ENCODE measurements around the gene RPP25.
"Not testable (repeated sequence)": the region's sequence is repeated elsewhere in the genome, so short reads cannot be mapped to it uniquely, and the experiment has no call there.

Gene RPP25

GRCh38 chr15:74924525-74924924, 32.0 kb downstream of the RPP25 start:
- Histone ChIP-seq H3K4me2 (no peak overlapping the region), H3K9me3 (replicated peaks in 1 of 11) (no peaks in the 10 kb centered on the region), H3K9ac (no peak overlapping the region), H3K36me3 (peaks cover 96 to 100% (median 99%) of the 10 kb centered on the region in 11 experiments), H3K27me3 (no peaks in the 10 kb centered on the region), H3K27ac (no peak overlapping the region), H4K20me1 (peaks cover 36 to 98% (median 84%) of the 10 kb centered on the region in 11 experiments; a peak in 21 of 22 replicates), H3K4me1 (peaks cover 0 to 7% (median 0%) of the 10 kb centered on the region in 10 experiments; a peak in 6 of 20 replicates), H3K4me3 (no peak overlapping the region)
- TF ChIP-seq Cebpa-rat (IDR thresholded peaks at IDR 0.05) = no peak

GRCh38 chr15:74920456-74920855, 36.1 kb downstream of the RPP25 start:
- peaks cover 0 to 7% (median 0%) of the 10 kb centered on the region in 10 experiments; a peak in 6 of 20 replicates for H3K4me1 ChIP-seq
- no peaks in the 10 kb centered on the region for H3K9me3 ChIP-seq (replicated peaks in 1 of 11)
- no peaks in the 10 kb centered on the region for H3K27me3 ChIP-seq
- H3K4me2 ChIP-seq = peak overlapping the region in 2 of 11 experiments; percentile 13 to 20; a peak in 2 of 22 replicates
- TF ChIP-seq Cebpa-rat (IDR thresholded peaks at IDR 0.05) = no peak
- peaks cover 5 to 83% (median 59%) of the 10 kb centered on the region in 11 experiments; a peak in 20 of 22 replicates for H4K20me1 ChIP-seq
- peak overlapping the region in 1 of 11 experiments; percentile 32; a peak in 1 of 22 replicates for H3K27ac ChIP-seq
- H3K4me3 ChIP-seq = no peak overlapping the region
- peaks cover 98 to 100% (median 100%) of the 10 kb centered on the region in 11 experiments for H3K36me3 ChIP-seq
- H3K9ac ChIP-seq = peak overlapping the region in 1 of 11 experiments; percentile 6; a peak in 1 of 22 replicates

DNA sequence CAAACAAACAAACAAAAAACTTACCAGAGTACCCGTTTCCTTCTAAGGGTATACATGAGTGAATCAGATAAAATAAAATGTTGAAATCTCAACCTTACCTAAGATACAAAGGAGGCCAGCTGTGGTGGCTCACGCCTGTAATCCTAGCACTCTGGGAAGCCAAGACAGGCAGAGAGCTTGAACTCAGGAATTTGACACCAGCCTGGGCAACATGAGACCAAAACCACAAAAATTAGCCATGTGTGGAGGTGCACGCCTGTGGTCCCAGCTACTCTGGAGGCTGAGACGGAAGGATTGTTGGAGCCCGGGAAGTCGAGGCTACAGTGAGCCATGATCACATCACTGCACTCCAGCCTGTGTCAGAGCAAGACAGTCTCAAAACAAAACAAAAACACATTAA, 38.9 kb downstream of the RPP25 start:
- H3K36me3 ChIP-seq = peaks cover 97 to 100% (median 99%) of the 10 kb centered on the region in 11 experiments

GRCh38 chr15:74913799-74914198, 42.8 kb downstream of the RPP25 start:
- not testable (repeated sequence) for H3K9ac ChIP-seq; H3K9me3 ChIP-seq (replicated peaks in 1 of 11); H3K4me1 ChIP-seq; H3K27me3 ChIP-seq; H3K27ac ChIP-seq; H3K4me3 ChIP-seq; H3K4me2 ChIP-seq
- Histone ChIP-seq H3K36me3 (peaks cover 73 to 92% (median 81%) of the 10 kb centered on the region in 11 experiments), H4K20me1 (peaks cover 0 to 18% (median 6%) of the 10 kb centered on the region in 11 experiments; a peak in 7 of 22 replicates)

More for the DNA sequence above, 38.9 kb downstream of the RPP25 start:
- no peak for TF ChIP-seq Cebpa-rat (IDR thresholded peaks at IDR 0.05)
- H3K27me3 ChIP-seq = no peaks in the 10 kb centered on the region
- no peak overlapping the region for H3K9ac ChIP-seq
- H3K4me2 ChIP-seq = no peak overlapping the region
- H3K4me1 ChIP-seq = peaks cover 0 to 7% (median 0%) of the 10 kb centered on the region in 10 experiments; a peak in 6 of 20 replicates
- no peak overlapping the region for H3K27ac ChIP-seq
- no peak overlapping the region for H3K4me3 ChIP-seq
- H3K9me3 ChIP-seq (replicated peaks in 1 of 11) = no peaks in the 10 kb centered on the region
- peaks cover 5 to 55% (median 34%) of the 10 kb centered on the region in 11 experiments; a peak in 14 of 22 replicates for H4K20me1 ChIP-seq

GRCh38 chr15:74913041-74913440, 43.5 kb downstream of the RPP25 start:
- H3K27me3 ChIP-seq = no peaks in the 10 kb centered on the region
- peaks cover 66 to 85% (median 74%) of the 10 kb centered on the region in 11 experiments for H3K36me3 ChIP-seq
- no peaks in the 10 kb centered on the region for H3K4me1 ChIP-seq
- H3K4me3 ChIP-seq = no peak overlapping the region
- H3K27ac ChIP-seq = no peak overlapping the region
- H4K20me1 ChIP-seq = peaks cover 0 to 10% (median under 1%) of the 10 kb centered on the region in 11 experiments; a peak in 3 of 22 replicates
- H3K4me2 ChIP-seq = no peak overlapping the region
- no peak overlapping the region for H3K9ac ChIP-seq
- no peaks in the 10 kb centered on the region for H3K9me3 ChIP-seq (replicated peaks in 1 of 11)
- TF ChIP-seq Cebpa-rat (IDR thresholded peaks at IDR 0.05) = no peak

GRCh38 chr15:74908635-74909034, 47.9 kb downstream of the RPP25 start:
- H3K4me3 ChIP-seq = no peak overlapping the region
- H3K9ac ChIP-seq = no peak overlapping the region
- no peak overlapping the region for H3K4me2 ChIP-seq
- H3K27me3 ChIP-seq = no peaks in the 10 kb centered on the region
- H3K27ac ChIP-seq = no peak overlapping the region
- no peak for TF ChIP-seq Cebpa-rat (IDR thresholded peaks at IDR 0.05)
- H4K20me1 ChIP-seq = peaks cover 0 to 16% (median 0%) of the 10 kb centered on the region in 11 experiments; a peak in 4 of 22 replicates
- peaks cover 20 to 32% (median 27%) of the 10 kb centered on the region in 10 experiments for H3K4me1 ChIP-seq
- peaks cover 35 to 56% (median 46%) of the 10 kb centered on the region in 11 experiments for H3K36me3 ChIP-seq
- H3K9me3 ChIP-seq (replicated peaks in 1 of 11) = no peaks in the 10 kb centered on the region

GRCh38 chr15:74907163-74907870, 49.3 kb downstream of the RPP25 start:
- peak overlapping the region; percentile 89 to 95 (median 92) for H3K9ac ChIP-seq
- peaks cover 32 to 56% (median 44%) of the 10 kb centered on the region in 11 experiments for H3K36me3 ChIP-seq
- H3K27me3 ChIP-seq = no peaks in the 10 kb centered on the region
- no peaks in the 10 kb centered on the region for H3K9me3 ChIP-seq (replicated peaks in 1 of 11)
- peak overlapping the region; percentile 85 to 96 (median 89) for H3K4me3 ChIP-seq
- peaks cover 0 to 25% (median 0%) of the 10 kb centered on the region in 11 experiments; a peak in 8 of 22 replicates for H4K20me1 ChIP-seq
- TF ChIP-seq Cebpa-rat (IDR thresholded peaks at IDR 0.05) = no peak
- H3K4me2 ChIP-seq = peak overlapping the region; percentile 74 to 98 (median 92)
- H3K27ac ChIP-seq = peak overlapping the region; percentile 79 to 94 (median 88)
- peaks cover 29 to 45% (median 36%) of the 10 kb centered on the region in 10 experiments for H3K4me1 ChIP-seq

DNA sequence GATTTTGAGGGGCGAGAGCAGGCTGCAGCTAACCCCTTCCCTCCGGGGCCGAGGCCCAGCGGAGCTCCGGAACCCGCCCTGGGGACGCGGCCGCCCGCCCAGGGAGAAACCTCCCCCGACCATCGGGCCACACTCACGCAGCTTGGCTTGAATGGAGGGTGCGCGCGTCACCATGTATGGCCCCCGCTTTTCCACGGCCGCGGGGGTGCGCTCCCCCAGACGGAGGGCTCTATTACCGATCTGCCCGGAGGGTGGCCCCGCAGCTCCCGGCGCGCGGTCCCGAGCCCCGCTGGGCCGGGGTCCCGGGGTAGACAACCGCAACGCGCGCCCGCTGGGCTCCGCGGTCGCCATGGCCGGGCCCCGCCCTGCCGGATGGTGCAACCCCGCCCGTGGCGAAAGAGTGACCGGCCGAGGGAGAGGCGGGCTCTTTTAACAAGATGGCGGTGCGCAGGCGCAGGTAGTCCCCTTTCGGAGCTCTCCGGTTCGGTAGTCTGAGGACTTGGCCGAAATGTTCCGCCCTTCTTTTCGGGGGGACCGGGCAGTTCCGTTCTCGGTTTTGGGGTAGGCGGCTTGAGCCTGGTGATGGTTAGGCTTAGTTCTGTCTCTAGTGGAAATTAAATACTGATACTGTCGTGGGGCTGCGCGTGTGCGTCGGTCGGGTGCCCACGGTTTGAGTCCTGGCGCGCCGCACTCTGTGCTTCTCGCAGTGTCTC, 50.0 kb downstream of the RPP25 start, which contains the start of gene FAM219B:
FAM219B (minus strand) TSS at position 402 of the 713 bp plus-strand sequence; CDS start at position 351, 51 bp downstream.
- H3K27ac ChIP-seq = peak within 1 kb of the TSS; percentile 79 to 94 (median 88)

More for the DNA sequence above, 50.0 kb downstream of the RPP25 start, which contains the start of gene FAM219B:
- Histone ChIP-seq H3K9me3 (replicated peaks in 1 of 11) (no peaks in the 10 kb centered on the region), H3K4me1 (peaks cover 35 to 52% (median 41%) of the 10 kb centered on the region in 10 experiments), H4K20me1 (peaks cover 0 to 30% (median 0%) of the 10 kb centered on the region in 11 experiments; a peak in 8 of 22 replicates), H3K4me3 (peak within 1 kb of the TSS; percentile 85 to 96 (median 89)), H3K9ac (peak within 1 kb of the TSS; percentile 89 to 95 (median 92)), H3K36me3 (peaks cover 31 to 55% (median 44%) of the 10 kb centered on the region in 11 experiments), H3K27me3 (no peaks in the 10 kb centered on the region), H3K4me2 (peak within 1 kb of the TSS; percentile 74 to 98 (median 92))
- peak in 2 of 11 experiments; percentile 7 to 19; a peak in 2 of 22 replicates for TF ChIP-seq Cebpa-rat (IDR thresholded peaks at IDR 0.05)

Measured in BLaER1 treated with 17β-estradiol and CSF1 and Interleukin-3, amounts not matched to agents 10 nM and 100 nM (cell line).